ENCODE data around the gene MID1.

GRCh38 chrX:10471418-10471817, 149.0 kb downstream of the MID1 start:
- TF ChIP-seq CTCF (IDR thresholded peaks at IDR 0.05; ENCODE audit: insufficient read depth, low read length, poor library complexity, severe bottlenecking) (no peak), EZH2phosphoT487 (conservative IDR thresholded peaks at IDR 0.05; ENCODE audit: low read length) (no peak)

Data from SU-DHL-6 (cell line).